Measurements from ENCODE around the gene NKAIN2.

DNA sequence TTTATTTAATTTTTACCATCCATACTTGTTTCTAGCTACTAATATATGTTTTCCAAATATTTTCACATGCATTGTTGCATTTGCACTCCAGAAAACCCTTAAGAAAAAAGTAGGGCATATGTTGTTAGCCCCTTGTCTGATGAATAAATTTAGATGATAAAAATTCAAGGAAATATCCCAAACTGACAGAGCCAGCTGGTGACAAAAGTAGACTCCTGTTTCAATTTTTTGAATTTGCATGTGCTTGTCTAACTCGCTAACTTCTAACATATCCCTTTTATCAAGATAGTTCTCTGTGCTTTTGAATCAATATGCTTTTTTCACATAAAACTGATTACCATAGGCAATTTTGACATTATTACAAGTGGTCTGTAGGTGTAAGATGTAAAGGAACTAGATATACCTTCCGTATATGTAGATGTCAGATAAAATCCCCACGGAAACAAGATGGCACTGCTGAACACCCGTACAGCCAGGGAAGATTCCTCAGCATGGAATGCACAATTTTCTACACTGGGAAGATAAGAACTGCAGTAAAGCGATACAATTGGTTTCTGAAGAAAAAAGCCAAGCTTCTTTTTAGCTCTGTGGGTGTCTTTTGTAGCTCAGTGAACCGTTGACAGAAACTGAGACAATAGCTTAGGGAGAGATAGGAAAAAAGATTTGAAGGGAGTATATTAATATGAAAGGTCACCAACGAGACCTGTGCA is 721.0 kb downstream of the NKAIN2 start:
- TF ChIP-seq EZH2 (IDR thresholded peaks at IDR 0.05; ENCODE audit: borderline replicate concordance, low read depth, low read length, poor library complexity, severe bottlenecking) = no peak
- TF ChIP-seq, protein P1, sequence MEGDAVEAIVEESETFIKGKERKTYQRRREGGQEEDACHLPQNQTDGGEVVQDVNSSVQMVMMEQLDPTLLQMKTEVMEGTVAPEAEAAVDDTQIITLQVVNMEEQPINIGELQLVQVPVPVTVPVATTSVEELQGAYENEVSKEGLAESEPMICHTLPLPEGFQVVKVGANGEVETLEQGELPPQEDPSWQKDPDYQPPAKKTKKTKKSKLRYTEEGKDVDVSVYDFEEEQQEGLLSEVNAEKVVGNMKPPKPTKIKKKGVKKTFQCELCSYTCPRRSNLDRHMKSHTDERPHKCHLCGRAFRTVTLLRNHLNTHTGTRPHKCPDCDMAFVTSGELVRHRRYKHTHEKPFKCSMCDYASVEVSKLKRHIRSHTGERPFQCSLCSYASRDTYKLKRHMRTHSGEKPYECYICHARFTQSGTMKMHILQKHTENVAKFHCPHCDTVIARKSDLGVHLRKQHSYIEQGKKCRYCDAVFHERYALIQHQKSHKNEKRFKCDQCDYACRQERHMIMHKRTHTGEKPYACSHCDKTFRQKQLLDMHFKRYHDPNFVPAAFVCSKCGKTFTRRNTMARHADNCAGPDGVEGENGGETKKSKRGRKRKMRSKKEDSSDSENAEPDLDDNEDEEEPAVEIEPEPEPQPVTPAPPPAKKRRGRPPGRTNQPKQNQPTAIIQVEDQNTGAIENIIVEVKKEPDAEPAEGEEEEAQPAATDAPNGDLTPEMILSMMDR (conservative IDR thresholded peaks at IDR 0.05; ENCODE audit: low read depth, low read length) = no peak
